T-helper 2 cell treated with Interferon-gamma antibody and Interleukin-4, amounts not matched to agents 5 μg/mL and 100 μg/mL, for 36 hours (primary cell): Measurements from ENCODE around the gene ORM1.
"Not testable (repeated sequence)": the region's sequence is repeated elsewhere in the genome, so short reads cannot be mapped to it uniquely, and the experiment has no call there.

Experiments
- DNase-seq: peaks from one replicate; pipeline ENCODE4 v3.0.0; 2021; ENCODE audit warnings: low spot score
- H3K27ac Mint-ChIP-seq: one replicate; pipeline ENCODE4 v1.8.0; 2021; ENCODE audit warnings: mild to moderate bottlenecking, mixed read lengths
- H3K27me3 Mint-ChIP-seq: one replicate; pipeline ENCODE4 v1.8.0; 2021; ENCODE audit warnings: low read depth, mixed read lengths
- H3K36me3 Mint-ChIP-seq: one replicate; pipeline ENCODE4 v1.8.0; 2021; ENCODE audit warnings: low read depth, mixed read lengths
- H3K4me1 Mint-ChIP-seq: one replicate; pipeline ENCODE4 v1.8.0; 2021; ENCODE audit warnings: low read depth, mixed read lengths
- H3K4me3 Mint-ChIP-seq: one replicate; pipeline ENCODE4 v1.8.0; 2022; ENCODE audit warnings: mild to moderate bottlenecking, moderate library complexity, mixed read lengths
- H3K9me3 Mint-ChIP-seq: one replicate; pipeline ENCODE4 v1.8.0; 2021; ENCODE audit warnings: mixed read lengths

ORM1 gene

GRCh38 chr9:114320710-114321109 is 2.2 kb upstream of the ORM1 start:
- H3K9me3 Mint-ChIP-seq, H3K27ac Mint-ChIP-seq, H3K4me1 Mint-ChIP-seq, H3K36me3 Mint-ChIP-seq, DNase-seq, H3K27me3 Mint-ChIP-seq, H3K4me3 Mint-ChIP-seq: not testable (repeated sequence)

GRCh38 chr9:114321759-114322158 is 1.1 kb upstream of the ORM1 start:
- no peak overlapping the region for H3K4me3 Mint-ChIP-seq
- peak; percentile 30 for DNase-seq

GRCh38 chr9:114322160-114322818 is 609 bp upstream of the ORM1 start:
- H3K36me3 Mint-ChIP-seq, H3K9me3 Mint-ChIP-seq, H3K27ac Mint-ChIP-seq, H3K4me1 Mint-ChIP-seq, DNase-seq, H3K4me3 Mint-ChIP-seq, H3K27me3 Mint-ChIP-seq: not testable (repeated sequence)

More at GRCh38 chr9:114321759-114322158, 1.1 kb upstream of the ORM1 start:
- Mint-ChIP-seq H3K27me3 (no peaks in the 10 kb centered on the region), H3K9me3 (no peaks in the 10 kb centered on the region), H3K36me3 (no peaks in the 10 kb centered on the region), H3K4me1 (peaks cover 5% of the 10 kb centered on the region), H3K27ac (no peak overlapping the region)

GRCh38 chr9:114323849-114324248 is 951 bp downstream of the ORM1 start:
- H3K4me1 Mint-ChIP-seq, H3K27ac Mint-ChIP-seq, DNase-seq, H3K27me3 Mint-ChIP-seq, H3K9me3 Mint-ChIP-seq, H3K4me3 Mint-ChIP-seq, H3K36me3 Mint-ChIP-seq: not testable (repeated sequence)

GRCh38 chr9:114324492-114324891 is 1.6 kb downstream of the ORM1 start:
- H3K27me3 Mint-ChIP-seq, result no peaks in the 10 kb centered on the region
- no peaks in the 10 kb centered on the region for H3K9me3 Mint-ChIP-seq
- no peak overlapping the region for H3K4me3 Mint-ChIP-seq
- H3K4me1 Mint-ChIP-seq, result no peaks in the 10 kb centered on the region
- no peak for DNase-seq
- H3K27ac Mint-ChIP-seq, result no peak overlapping the region
- no peaks in the 10 kb centered on the region for H3K36me3 Mint-ChIP-seq

GRCh38 chr9:114324965-114325364 is 2.1 kb downstream of the ORM1 start:
- H3K27me3 Mint-ChIP-seq, H3K36me3 Mint-ChIP-seq, DNase-seq, H3K27ac Mint-ChIP-seq, H3K4me1 Mint-ChIP-seq, H3K4me3 Mint-ChIP-seq, H3K9me3 Mint-ChIP-seq: not testable (repeated sequence)

- not testable (repeated sequence) for H3K36me3 Mint-ChIP-seq, H3K4me1 Mint-ChIP-seq, H3K4me3 Mint-ChIP-seq
These were observed 2.9 kb downstream of the ORM1 start for GRCh38 chr9:114325684-114326254.

GRCh38 chr9:114327749-114328148 is 4.9 kb downstream of the ORM1 start:
- Mint-ChIP-seq H3K4me3 (no peak overlapping the region), H3K36me3 (no peaks in the 10 kb centered on the region), H3K27me3 (no peaks in the 10 kb centered on the region), H3K9me3 (no peaks in the 10 kb centered on the region), H3K4me1 (peaks cover 2% of the 10 kb centered on the region), H3K27ac (no peak overlapping the region)
- no peak for DNase-seq

More at GRCh38 chr9:114325684-114326254, 2.9 kb downstream of the ORM1 start:
- not testable (repeated sequence) for H3K27ac Mint-ChIP-seq, DNase-seq, H3K27me3 Mint-ChIP-seq, H3K9me3 Mint-ChIP-seq

GRCh38 chr9:114328357-114328820 is 5.5 kb downstream of the ORM1 start:
- not testable (repeated sequence) for H3K27ac Mint-ChIP-seq, H3K9me3 Mint-ChIP-seq, H3K27me3 Mint-ChIP-seq, H3K36me3 Mint-ChIP-seq, H3K4me1 Mint-ChIP-seq, DNase-seq, H3K4me3 Mint-ChIP-seq

GRCh38 chr9:114328937-114329624 is 6.2 kb downstream of the ORM1 start:
- H3K9me3 Mint-ChIP-seq, H3K4me1 Mint-ChIP-seq, H3K4me3 Mint-ChIP-seq, H3K27me3 Mint-ChIP-seq, H3K36me3 Mint-ChIP-seq, H3K27ac Mint-ChIP-seq, DNase-seq: not testable (repeated sequence)

- not testable (repeated sequence) for DNase-seq, H3K36me3 Mint-ChIP-seq, H3K27me3 Mint-ChIP-seq, H3K4me3 Mint-ChIP-seq, H3K9me3 Mint-ChIP-seq, H3K4me1 Mint-ChIP-seq
- peak within 1 kb of the TSS; percentile 14 for H3K27ac Mint-ChIP-seq
These were observed 6.7 kb downstream of the ORM1 start, which contains the start of gene ORM2 for GRCh38 chr9:114329625-114330022. Gene ORM2, plus strand, starts transcription at chr9:114329869. Its CDS starts 36 bp downstream, at chr9:114329905.

GRCh38 chr9:114330636-114331035 is 7.7 kb downstream of the ORM1 start:
- H3K4me3 Mint-ChIP-seq, result no peak overlapping the region
- H3K9me3 Mint-ChIP-seq, result peaks cover 4% of the 10 kb centered on the region
- H3K27me3 Mint-ChIP-seq, result no peaks in the 10 kb centered on the region
- no peak for DNase-seq
- H3K4me1 Mint-ChIP-seq, result peaks cover 4% of the 10 kb centered on the region
- H3K27ac Mint-ChIP-seq, result peak overlapping the region; percentile 14
- H3K36me3 Mint-ChIP-seq, result peaks cover 13% of the 10 kb centered on the region

- peaks cover 22% of the 10 kb centered on the region for H3K36me3 Mint-ChIP-seq
- not testable (repeated sequence) for H3K4me3 Mint-ChIP-seq
These were observed 8.6 kb downstream of the ORM1 start for GRCh38 chr9:114331229-114332195.

More at GRCh38 chr9:114331229-114332195, 8.6 kb downstream of the ORM1 start:
- not testable (repeated sequence) for H3K9me3 Mint-ChIP-seq, H3K27me3 Mint-ChIP-seq, H3K4me1 Mint-ChIP-seq, H3K27ac Mint-ChIP-seq, DNase-seq
